SH-SY5Y (cell line): ENCODE results near the gene C2orf69.

Source experiments
- GATA2 ChIP-seq: IDR thresholded peaks from 2 replicates; pipeline ENCODE4 v1.6.1; 2011; ENCODE audit warnings: mild to moderate bottlenecking, low read depth, low read length
- GATA3 ChIP-seq: IDR thresholded peaks from 2 replicates; pipeline ENCODE4 v1.6.1; 2011; ENCODE audit warnings: low read depth, mild to moderate bottlenecking, low read length, moderate library complexity

DNA sequence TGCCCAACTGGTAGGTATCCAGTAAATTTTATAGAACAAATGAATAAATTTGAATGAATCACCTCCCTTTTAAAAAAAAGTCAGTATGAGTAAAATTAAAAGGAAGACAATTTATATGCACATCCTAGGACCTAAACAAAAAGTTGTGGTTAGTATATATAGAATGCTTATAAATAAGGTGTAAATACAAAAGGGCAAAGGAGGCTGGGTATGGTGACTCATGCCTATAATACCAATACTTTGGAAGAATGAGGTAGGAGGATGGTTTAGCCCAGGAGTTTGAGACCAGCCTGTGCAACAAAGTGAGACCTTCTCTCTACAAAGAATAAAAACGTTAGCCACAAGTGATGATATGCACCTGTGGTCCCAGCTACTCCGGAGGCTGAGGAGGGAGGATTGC lies 12.8 kb downstream of the C2orf69 start:
- TF ChIP-seq GATA2 (no peak), GATA3 (no peak)
